Astrocyte (in vitro differentiated cells and primary cell): ENCODE measurements around the gene BTF3.

Source experiments
- EZH2 ChIP-seq: IDR thresholded peaks from 2 replicates; pipeline ENCODE4 v1.6.1; 2012; ENCODE audit warnings: mild to moderate bottlenecking, low read length, inconsistent platforms; ENCODE audit not compliant: insufficient read depth
- TF ChIP-seq, protein P1 (sequence below): IDR thresholded peaks from 2 replicates; pipeline ENCODE4 v1.5.1; 2011; ENCODE audit warnings: low read depth, mild to moderate bottlenecking, inconsistent platforms, low read length, moderate library complexity; ENCODE audit not compliant: insufficient read depth

DNA sequence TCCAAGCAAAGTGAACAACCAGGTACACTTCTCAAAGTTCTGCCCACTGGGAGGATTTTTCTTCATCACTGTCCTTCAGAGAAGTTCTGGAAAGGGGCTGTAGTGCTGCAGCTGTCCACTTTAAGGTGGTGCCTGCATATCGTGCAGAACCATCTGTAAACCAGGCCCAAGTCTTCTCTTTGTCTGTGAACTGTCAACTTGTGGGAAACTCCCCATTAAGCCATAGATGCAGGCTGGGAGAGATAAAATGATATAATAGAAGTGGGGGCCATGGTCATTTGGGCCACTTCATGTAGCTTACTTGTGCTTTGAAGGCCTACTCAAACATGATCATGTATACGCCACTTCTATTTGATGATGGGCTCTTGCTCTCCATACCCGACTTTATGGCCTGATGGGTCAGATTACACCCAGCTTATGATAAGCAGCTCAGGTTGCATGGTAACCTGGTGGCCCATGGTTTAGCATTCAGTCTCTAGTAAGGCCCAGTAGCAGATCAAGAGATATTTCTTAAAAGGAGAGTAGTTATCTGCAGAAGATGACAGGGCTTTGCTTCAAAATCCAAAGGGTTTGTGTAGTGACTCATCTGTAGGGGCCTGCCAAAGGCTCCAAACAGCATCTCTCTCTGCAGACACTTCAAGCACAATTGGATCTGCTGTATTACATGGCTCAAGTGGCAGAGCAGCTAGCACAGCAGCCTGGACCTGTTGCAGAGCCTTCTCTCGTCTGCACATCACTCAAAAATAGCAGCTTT lies 15.7 kb upstream of the BTF3 start:
- TF ChIP-seq, protein P1, sequence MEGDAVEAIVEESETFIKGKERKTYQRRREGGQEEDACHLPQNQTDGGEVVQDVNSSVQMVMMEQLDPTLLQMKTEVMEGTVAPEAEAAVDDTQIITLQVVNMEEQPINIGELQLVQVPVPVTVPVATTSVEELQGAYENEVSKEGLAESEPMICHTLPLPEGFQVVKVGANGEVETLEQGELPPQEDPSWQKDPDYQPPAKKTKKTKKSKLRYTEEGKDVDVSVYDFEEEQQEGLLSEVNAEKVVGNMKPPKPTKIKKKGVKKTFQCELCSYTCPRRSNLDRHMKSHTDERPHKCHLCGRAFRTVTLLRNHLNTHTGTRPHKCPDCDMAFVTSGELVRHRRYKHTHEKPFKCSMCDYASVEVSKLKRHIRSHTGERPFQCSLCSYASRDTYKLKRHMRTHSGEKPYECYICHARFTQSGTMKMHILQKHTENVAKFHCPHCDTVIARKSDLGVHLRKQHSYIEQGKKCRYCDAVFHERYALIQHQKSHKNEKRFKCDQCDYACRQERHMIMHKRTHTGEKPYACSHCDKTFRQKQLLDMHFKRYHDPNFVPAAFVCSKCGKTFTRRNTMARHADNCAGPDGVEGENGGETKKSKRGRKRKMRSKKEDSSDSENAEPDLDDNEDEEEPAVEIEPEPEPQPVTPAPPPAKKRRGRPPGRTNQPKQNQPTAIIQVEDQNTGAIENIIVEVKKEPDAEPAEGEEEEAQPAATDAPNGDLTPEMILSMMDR, result no peak
- no peak for TF ChIP-seq EZH2
